ENCODE data around the gene WWC2. TPM values are rescaled to one million over a fixed set of nuclear protein-coding genes. Genes with fewer than 3 reads are reported as not detected.
"Not testable (repeated sequence)": the region's sequence is repeated elsewhere in the genome, so short reads cannot be mapped to it uniquely, and the experiment has no call there.

The WWC2 gene
- total RNA-seq, 2 experiments from 2014 or later: 4.4 to 4.6 TPM

GRCh38 chr4:183145773-183146172 lies 46.7 kb downstream of the WWC2 start:
- peaks cover 3% of the 10 kb centered on the region for H3K4me1 Mint-ChIP-seq
- H3K9me3 Mint-ChIP-seq: no peaks in the 10 kb centered on the region
- peaks cover 6% of the 10 kb centered on the region for H3K27me3 Mint-ChIP-seq
- no peaks in the 10 kb centered on the region for H3K36me3 Mint-ChIP-seq
- no peak overlapping the region for H3K4me3 Mint-ChIP-seq
- no peak for DNase-seq
- no peak overlapping the region for H3K27ac Mint-ChIP-seq

- Mint-ChIP-seq H3K36me3 (no peaks in the 10 kb centered on the region), H3K4me1 (peaks cover 3% of the 10 kb centered on the region), H3K27me3 (peaks cover 6% of the 10 kb centered on the region), H3K27ac (no peak overlapping the region), H3K4me3 (no peak overlapping the region), H3K9me3 (no peaks in the 10 kb centered on the region)
- no peak for DNase-seq
Measured at GRCh38 chr4:183146478-183146877, 47.4 kb downstream of the WWC2 start.

- no peak overlapping the region for H3K27ac Mint-ChIP-seq
- peaks cover 3% of the 10 kb centered on the region for H3K4me1 Mint-ChIP-seq
- DNase-seq: no peak
- H3K9me3 Mint-ChIP-seq: no peaks in the 10 kb centered on the region
- H3K4me3 Mint-ChIP-seq: no peak overlapping the region
- peaks cover 6% of the 10 kb centered on the region for H3K27me3 Mint-ChIP-seq
- no peaks in the 10 kb centered on the region for H3K36me3 Mint-ChIP-seq
Measured at GRCh38 chr4:183147196-183147595, 48.1 kb downstream of the WWC2 start.

GRCh38 chr4:183147983-183148382 lies 48.9 kb downstream of the WWC2 start:
- DNase-seq: no peak
- Mint-ChIP-seq H3K27ac (no peak overlapping the region), H3K9me3 (no peaks in the 10 kb centered on the region), H3K36me3 (no peaks in the 10 kb centered on the region), H3K4me3 (no peak overlapping the region), H3K27me3 (peaks cover 6% of the 10 kb centered on the region), H3K4me1 (peaks cover 3% of the 10 kb centered on the region)

- H3K4me1 Mint-ChIP-seq: peaks cover 2% of the 10 kb centered on the region
- peaks cover 6% of the 10 kb centered on the region for H3K27me3 Mint-ChIP-seq
- no peaks in the 10 kb centered on the region for H3K36me3 Mint-ChIP-seq
- no peak for DNase-seq
- no peaks in the 10 kb centered on the region for H3K9me3 Mint-ChIP-seq
- H3K27ac Mint-ChIP-seq: no peak overlapping the region
- H3K4me3 Mint-ChIP-seq: no peak overlapping the region
Measured at GRCh38 chr4:183149616-183150539, 50.8 kb downstream of the WWC2 start.

- not testable (repeated sequence) for H3K27me3 Mint-ChIP-seq, H3K4me3 Mint-ChIP-seq, H3K9me3 Mint-ChIP-seq, H3K27ac Mint-ChIP-seq, H3K4me1 Mint-ChIP-seq, DNase-seq, H3K36me3 Mint-ChIP-seq
Measured at GRCh38 chr4:183150664-183151063, 51.6 kb downstream of the WWC2 start.

GRCh38 chr4:183152232-183152631 lies 53.2 kb downstream of the WWC2 start:
- not testable (repeated sequence) for H3K36me3 Mint-ChIP-seq, H3K4me3 Mint-ChIP-seq, H3K9me3 Mint-ChIP-seq, H3K27ac Mint-ChIP-seq, H3K4me1 Mint-ChIP-seq, DNase-seq, H3K27me3 Mint-ChIP-seq

GRCh38 chr4:183153190-183153916 lies 54.3 kb downstream of the WWC2 start:
- no peak overlapping the region for H3K27ac Mint-ChIP-seq
- peaks cover 6% of the 10 kb centered on the region for H3K27me3 Mint-ChIP-seq
- no peak overlapping the region for H3K4me3 Mint-ChIP-seq
- no peaks in the 10 kb centered on the region for H3K9me3 Mint-ChIP-seq
- no peak for DNase-seq
- no peaks in the 10 kb centered on the region for H3K36me3 Mint-ChIP-seq
- H3K4me1 Mint-ChIP-seq: peaks cover 2% of the 10 kb centered on the region

- H3K36me3 Mint-ChIP-seq: no peaks in the 10 kb centered on the region
- H3K4me1 Mint-ChIP-seq: peaks cover 2% of the 10 kb centered on the region
Measured at GRCh38 chr4:183154701-183155391, 55.8 kb downstream of the WWC2 start.

GRCh38 chr4:183155450-183156184 lies 56.6 kb downstream of the WWC2 start:
- no peak for DNase-seq
- Mint-ChIP-seq H3K27me3 (no peaks in the 10 kb centered on the region), H3K4me3 (no peak overlapping the region), H3K27ac (no peak overlapping the region), H3K4me1 (peaks cover 2% of the 10 kb centered on the region), H3K36me3 (no peaks in the 10 kb centered on the region), H3K9me3 (no peaks in the 10 kb centered on the region)

More at GRCh38 chr4:183154701-183155391, 55.8 kb downstream of the WWC2 start:
- no peak overlapping the region for H3K4me3 Mint-ChIP-seq
- no peak for DNase-seq
- H3K9me3 Mint-ChIP-seq: no peaks in the 10 kb centered on the region
- H3K27ac Mint-ChIP-seq: no peak overlapping the region
- peaks cover 5% of the 10 kb centered on the region for H3K27me3 Mint-ChIP-seq

GRCh38 chr4:183157215-183157614 lies 58.2 kb downstream of the WWC2 start:
- Mint-ChIP-seq H3K4me3 (no peak overlapping the region), H3K4me1 (peaks cover 2% of the 10 kb centered on the region), H3K36me3 (no peaks in the 10 kb centered on the region), H3K9me3 (no peaks in the 10 kb centered on the region), H3K27me3 (no peaks in the 10 kb centered on the region), H3K27ac (no peak overlapping the region)
- no peak for DNase-seq

- H3K27ac Mint-ChIP-seq: no peak overlapping the region
- no peaks in the 10 kb centered on the region for H3K27me3 Mint-ChIP-seq
- H3K4me1 Mint-ChIP-seq: peaks cover 2% of the 10 kb centered on the region
- H3K4me3 Mint-ChIP-seq: no peak overlapping the region
- H3K9me3 Mint-ChIP-seq: no peaks in the 10 kb centered on the region
- no peaks in the 10 kb centered on the region for H3K36me3 Mint-ChIP-seq
- no peak for DNase-seq
Measured at GRCh38 chr4:183158062-183158461, 59.0 kb downstream of the WWC2 start.

GRCh38 chr4:183161630-183162029 lies 62.6 kb downstream of the WWC2 start:
- no peaks in the 10 kb centered on the region for H3K27me3 Mint-ChIP-seq
- no peaks in the 10 kb centered on the region for H3K36me3 Mint-ChIP-seq
- H3K27ac Mint-ChIP-seq: no peak overlapping the region
- DNase-seq: no peak
- no peak overlapping the region for H3K4me3 Mint-ChIP-seq
- H3K9me3 Mint-ChIP-seq: no peaks in the 10 kb centered on the region
- peaks cover 6% of the 10 kb centered on the region for H3K4me1 Mint-ChIP-seq

GRCh38 chr4:183163135-183163534 lies 64.1 kb downstream of the WWC2 start:
- Mint-ChIP-seq H3K36me3 (peaks cover 2% of the 10 kb centered on the region), H3K4me1 (peaks cover 6% of the 10 kb centered on the region), H3K27me3 (peaks cover 5% of the 10 kb centered on the region), H3K9me3 (no peaks in the 10 kb centered on the region), H3K4me3 (no peak overlapping the region), H3K27ac (no peak overlapping the region)
- DNase-seq: no peak
